Right cardiac atrium (tissue), 5 donors: ENCODE results near the gene CLCNKA. TPM values are rescaled to one million over a fixed set of nuclear protein-coding genes. Genes with fewer than 3 reads are reported as not detected.
"Not testable (repeated sequence)": the region's sequence is repeated elsewhere in the genome, so short reads cannot be mapped to it uniquely, and the experiment has no call there.

ENCODE experiments used
- ATAC-seq, 2 donors: fragments of 200-7000 bp; cut with Tn5 transposase; one replicate each; pipeline versions ENCODE4 v1.8.0 to v1.9.1; 2020; ENCODE audit warnings: moderate library complexity in 2 of 2, mild to moderate bottlenecking in 1 of 2
- DNase-seq, 3 donors: peaks; one replicate each; pipeline ENCODE4 v3.0.0-alpha.2; 2020
- H3K27ac ChIP-seq: one replicate; pipeline ENCODE4 v1.5.1; 2013; ENCODE audit warnings: mild to moderate bottlenecking, low read length, control low read depth, moderate library complexity
- H3K27me3 ChIP-seq: one replicate; pipeline ENCODE4 v1.6.1; 2013; ENCODE audit not compliant: control insufficient read depth, insufficient read depth
- H3K4me1 ChIP-seq: one replicate; pipeline ENCODE4 v1.6.1; 2013; ENCODE audit warnings: low read length; ENCODE audit not compliant: control insufficient read depth, insufficient read depth
- H3K4me3 ChIP-seq: one replicate; pipeline ENCODE4 v1.5.1; 2013; ENCODE audit warnings: low read length, control low read depth
- H3K9me3 ChIP-seq: one replicate; pipeline ENCODE4 v1.6.1; 2013; ENCODE audit warnings: low read length; ENCODE audit not compliant: control insufficient read depth
- WGBS: extraction: QIAGEN DNeasy Blood & Tissue Kit; methylation state at CpG from one replicate; pipeline ENCODE4 v1.1.7; 2013; 5-methylcytosine and 5-hydroxymethylcytosine counted together
- intact Hi-C, 4 donors: fragments of 100-400 bp; cut with DNase I; formaldehyde crosslinking; loops; one replicate each; pipeline versions ENCODE4 v1.11.0 to v1.14.0; 2022 to 2023
- polyA plus RNA-seq: library from polyadenylated mRNA; stranded (reverse); fragments of 200-250 nt; gene quantifications from one replicate; pipeline ENCODE4 v1.2.3, GENCODE V29; 2013
- total RNA-seq, 4 donors: library from RNA; stranded (reverse); fragmentation: NEBNext Ultra II Directional; extraction: Animal tissue kit (Norgen Biotek cat#: 25700); gene quantifications; one replicate each; pipeline ENCODE4 v1.2.1, GENCODE V29; 2021
- donor health status: healthy with polysubstance abuse.
- donor health status: DM: no; HTN: yes; CAD: no.
- donor health status: DM: no; HTN: no; CAD: no.
- donor health status: DM: no; HTN: yes; CAD: no; lungs with severe emphysema.
- donor health status: DM: yes; HTN: yes; CAD: no.

Gene CLCNKA
- total and polyA plus RNA-seq, 5 donors = 0.31 to 0.93 (median 0.52) TPM

DNA sequence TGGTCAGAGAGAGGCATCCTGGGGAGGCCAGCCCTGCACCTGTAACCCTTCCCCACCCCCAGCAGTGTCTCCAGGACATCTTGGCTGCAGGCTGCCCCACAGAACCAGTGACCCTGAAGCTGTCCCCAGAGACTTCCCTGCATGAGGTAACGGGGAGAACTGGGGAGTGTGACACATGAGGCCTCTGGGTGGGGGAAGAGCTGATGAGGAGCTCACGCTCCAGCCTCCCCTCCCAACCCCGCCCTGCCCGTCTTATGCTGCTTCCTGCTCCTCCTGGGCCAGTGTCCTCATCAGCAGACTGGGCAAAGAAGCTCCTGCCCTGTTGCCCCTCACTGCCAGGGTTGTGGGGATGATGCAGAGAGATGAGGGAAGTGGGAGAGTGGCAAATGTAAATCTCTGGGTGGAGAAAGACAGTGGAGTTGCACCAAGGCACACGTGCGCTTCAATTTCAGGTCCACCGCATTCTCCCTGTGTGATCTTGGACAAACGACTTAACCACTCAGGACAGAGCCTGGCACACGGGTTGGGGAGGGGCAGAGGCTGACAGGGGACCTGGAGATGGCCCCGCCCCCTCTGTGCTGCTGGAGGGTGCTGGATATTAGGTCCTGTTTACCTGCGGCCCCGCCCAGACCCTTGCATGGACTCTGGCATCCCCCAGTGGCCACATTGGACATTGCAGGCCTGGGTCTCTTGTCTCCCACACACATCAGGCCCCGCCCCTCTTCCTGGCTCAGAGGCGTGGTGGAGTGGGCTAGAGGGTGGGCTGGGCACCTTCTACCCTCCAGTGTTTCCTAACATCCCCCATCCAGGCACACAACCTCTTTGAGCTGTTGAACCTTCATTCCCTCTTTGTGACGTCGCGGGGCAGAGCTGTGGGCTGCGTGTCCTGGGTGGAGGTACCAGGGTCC is 34.0 kb downstream of the CLCNKA start:
- 32% methylated on average over 18 of the region's 18 CpGs for WGBS
- H3K27me3 ChIP-seq = no peaks in the 10 kb centered on the region
- H3K27ac ChIP-seq = no peak overlapping the region
- ATAC-seq = peak; percentile 62 to 78
- peak; percentile 84 to 94 (median 91) for DNase-seq
- no peaks in the 10 kb centered on the region for H3K4me1 ChIP-seq
- H3K9me3 ChIP-seq = no peaks in the 10 kb centered on the region
- no peak overlapping the region for H3K4me3 ChIP-seq
- intact Hi-C loops = loop anchor here in 3 of 4 donors (2.0 to 5.0 kb wide), 2 partner anchors 47 to 49 kb away; no protein-coding TSS in a partner anchor

DNA sequence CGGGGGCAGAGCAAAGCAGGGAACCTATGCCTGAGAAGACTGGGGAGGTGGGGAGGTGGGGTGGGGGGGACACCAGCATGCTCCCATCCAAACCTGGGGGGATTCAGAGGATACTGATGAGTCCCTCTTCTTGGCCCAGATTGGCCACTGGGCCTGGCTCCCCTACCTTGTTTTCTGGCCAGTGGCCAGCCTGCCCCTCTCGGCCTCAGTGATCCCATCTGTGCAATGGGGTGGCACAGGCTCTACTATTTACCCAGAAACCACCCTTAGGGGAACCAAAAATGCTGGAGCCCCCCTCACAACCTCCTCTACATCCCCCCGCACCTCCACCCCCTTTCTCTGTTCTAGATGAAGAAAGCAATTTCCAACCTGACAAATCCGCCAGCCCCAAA is 34.7 kb downstream of the CLCNKA start:
- not testable (repeated sequence) for H3K27me3 ChIP-seq, H3K27ac ChIP-seq, H3K9me3 ChIP-seq, H3K4me1 ChIP-seq, H3K4me3 ChIP-seq, DNase-seq, ATAC-seq
- intact Hi-C loops = loop anchor here in 2 of 4 donors (5.0 kb wide), 1 partner anchor 49 kb away; no protein-coding TSS in a partner anchor
- 50% methylated on average over 4 of the region's 4 CpGs for WGBS

DNA sequence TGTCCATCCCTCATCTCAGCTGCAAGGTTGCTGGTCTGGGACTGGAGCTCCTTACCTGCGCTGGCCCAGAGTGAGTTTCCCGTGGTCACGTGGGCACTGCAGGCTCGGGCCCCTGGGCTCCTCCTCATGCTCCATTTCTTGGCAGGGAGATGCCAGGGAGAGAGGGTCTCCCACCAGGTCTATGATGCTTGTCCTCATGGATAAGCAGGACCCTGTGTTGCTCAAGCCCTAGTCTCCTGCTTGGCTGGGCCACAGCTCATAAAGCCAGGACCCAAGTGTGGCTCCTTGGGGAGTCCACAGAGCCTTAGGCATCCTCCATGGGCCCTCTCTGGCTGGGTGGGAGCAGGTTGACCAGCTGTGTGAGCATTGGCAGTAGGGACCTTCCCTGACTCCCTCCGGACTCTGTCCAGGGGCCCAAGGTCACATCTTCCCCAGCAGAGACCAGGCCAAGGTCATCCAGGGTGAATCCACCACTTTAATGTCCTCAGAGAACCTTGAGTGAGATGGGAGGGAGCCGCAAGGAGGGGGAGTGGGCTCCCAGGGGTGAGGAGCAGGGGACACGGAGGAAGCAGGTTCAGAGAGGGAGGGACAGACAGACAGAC is 35.6 kb downstream of the CLCNKA start:
- 79% methylated on average over 7 of the region's 7 CpGs for WGBS
- not testable (repeated sequence) for DNase-seq, H3K9me3 ChIP-seq, H3K4me3 ChIP-seq, H3K27ac ChIP-seq, H3K4me1 ChIP-seq, ATAC-seq, H3K27me3 ChIP-seq
- intact Hi-C loops = loop anchor here in 2 of 4 donors (5.0 kb wide), 1 partner anchor 50 kb away; no protein-coding TSS in a partner anchor

- not testable (repeated sequence) for H3K4me1 ChIP-seq, H3K4me3 ChIP-seq, H3K27me3 ChIP-seq, H3K27ac ChIP-seq, DNase-seq, H3K9me3 ChIP-seq
- WGBS = 70% methylated on average over 15 of the region's 20 CpGs
- intact Hi-C loops = loop anchor here in 2 of 4 donors (5.0 kb wide), 1 partner anchor 51 kb away; no protein-coding TSS in a partner anchor
- ATAC-seq = peak in 1 of 2 donors; percentile 4
These were observed 36.7 kb downstream of the CLCNKA start for GRCh38 chr1:16058394-16059120.

DNA sequence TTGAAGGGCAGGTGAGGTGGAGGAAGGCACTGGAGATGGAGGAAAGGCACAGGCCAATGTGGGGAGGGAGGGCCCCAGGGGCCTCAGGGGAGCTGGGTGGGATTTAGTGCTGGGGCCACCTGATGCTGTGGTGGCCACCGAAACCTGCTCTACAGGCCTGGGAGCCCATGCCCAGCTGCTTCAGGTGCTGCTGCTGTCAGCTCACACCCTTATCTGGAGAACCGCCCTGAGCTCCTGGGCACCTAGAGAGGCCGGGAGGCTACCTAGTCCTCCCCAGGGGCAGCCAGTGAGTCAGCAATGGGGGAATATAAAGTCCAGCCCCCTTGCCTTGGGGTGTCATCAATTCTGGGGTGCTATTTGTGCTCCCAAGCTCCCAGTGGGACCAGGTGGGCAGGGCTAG is 39.4 kb downstream of the CLCNKA start:
- DNase-seq = no peak
- WGBS = 92% methylated on average over 3 of the region's 3 CpGs
- Histone ChIP-seq H3K27me3 (no peaks in the 10 kb centered on the region), H3K4me3 (no peak overlapping the region), H3K4me1 (peaks cover 4% of the 10 kb centered on the region), H3K9me3 (no peaks in the 10 kb centered on the region), H3K27ac (no peak overlapping the region)
- intact Hi-C loops = no loop called here
- ATAC-seq = no peak

GRCh38 chr1:16061989-16062686 is 40.3 kb downstream of the CLCNKA start:
- ATAC-seq, intact Hi-C loops, H3K27ac ChIP-seq, H3K27me3 ChIP-seq, DNase-seq, H3K4me1 ChIP-seq, H3K4me3 ChIP-seq, H3K9me3 ChIP-seq: not testable (repeated sequence)
- WGBS = 78% methylated on average over 18 of the region's 18 CpGs

DNA sequence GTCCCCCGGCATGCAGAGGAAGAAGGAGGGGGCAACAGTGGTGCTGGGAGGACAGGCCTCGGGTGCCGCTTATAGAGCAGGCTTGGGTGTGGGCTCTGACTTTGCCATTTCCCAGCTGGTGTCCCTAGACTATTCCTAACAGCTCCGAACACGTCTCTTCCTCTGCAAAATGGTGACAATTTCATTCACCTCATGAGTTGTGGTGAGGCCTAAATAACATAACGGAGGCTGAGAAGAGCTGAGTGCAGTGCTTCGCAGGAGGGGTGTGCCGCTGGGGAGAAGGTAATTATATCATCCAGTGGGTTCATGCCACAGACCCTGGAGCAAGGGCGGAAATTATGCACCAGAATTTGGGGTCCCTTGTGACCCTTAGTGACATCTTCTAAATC is 40.8 kb downstream of the CLCNKA start:
- H3K27me3 ChIP-seq, H3K27ac ChIP-seq, intact Hi-C loops, DNase-seq, ATAC-seq, H3K4me3 ChIP-seq, H3K4me1 ChIP-seq, H3K9me3 ChIP-seq: not testable (repeated sequence)
- WGBS = 87% methylated on average over 9 of the region's 9 CpGs

DNA sequence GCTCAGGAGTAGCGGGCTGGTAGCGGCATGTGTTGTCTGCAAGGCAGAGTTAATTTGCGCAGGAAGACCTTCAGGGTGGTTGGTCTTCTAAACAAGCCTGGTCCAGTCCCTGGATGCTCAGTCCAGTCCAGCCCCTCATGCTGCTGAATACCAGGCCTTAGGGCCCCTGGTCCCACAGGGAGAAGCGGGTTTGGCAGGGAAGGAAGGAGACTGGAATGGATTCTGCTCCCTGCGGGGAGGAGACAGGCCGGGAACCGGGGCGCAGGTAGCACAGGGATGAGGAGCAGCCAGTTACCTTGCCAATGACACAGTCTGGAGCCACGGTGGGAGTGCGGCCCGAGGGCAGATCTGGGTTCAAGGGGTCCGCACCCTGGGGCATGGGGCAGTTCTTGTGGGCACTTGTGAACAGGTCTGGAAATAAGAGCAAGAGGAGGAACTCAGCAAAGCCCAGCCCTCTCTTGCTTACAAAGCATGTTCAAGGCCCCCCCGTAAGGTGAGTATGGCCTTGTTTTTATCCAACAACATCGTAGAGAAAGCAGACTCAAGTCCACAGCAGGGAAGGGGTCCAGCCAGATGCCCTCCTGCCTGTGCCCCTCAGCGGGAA is 41.5 kb downstream of the CLCNKA start:
- H3K9me3 ChIP-seq = no peaks in the 10 kb centered on the region
- no peak for ATAC-seq
- DNase-seq = no peak
- H3K4me1 ChIP-seq = peaks cover 10% of the 10 kb centered on the region
- no peak overlapping the region for H3K27ac ChIP-seq
- H3K4me3 ChIP-seq = no peak overlapping the region
- intact Hi-C loops = no loop called here
- H3K27me3 ChIP-seq = no peaks in the 10 kb centered on the region
- 93% methylated on average over 15 of the region's 15 CpGs for WGBS

DNA sequence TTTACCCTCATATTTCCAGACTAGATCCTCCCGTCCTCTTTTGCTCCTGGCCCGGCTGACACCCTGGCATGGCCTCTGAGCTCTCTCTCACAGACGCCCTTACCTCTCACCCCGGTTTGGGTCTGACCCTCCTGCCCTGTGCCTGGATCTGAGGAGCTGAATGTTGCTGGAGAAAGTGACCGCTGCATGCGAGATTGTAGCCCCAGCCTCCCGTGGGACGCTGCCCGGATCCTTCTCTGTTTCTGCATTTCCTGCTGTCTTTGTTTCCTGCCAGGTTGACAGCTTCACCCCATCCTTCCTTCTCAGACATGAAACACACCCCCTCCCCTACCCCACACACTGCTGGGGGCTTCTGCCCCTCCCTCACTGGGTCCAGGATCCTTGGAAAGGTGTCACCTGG is 42.1 kb downstream of the CLCNKA start:
- intact Hi-C loops = no loop called here
- 47% methylated on average over 9 of the region's 9 CpGs for WGBS
- Histone ChIP-seq H3K9me3 (no peaks in the 10 kb centered on the region), H3K27me3 (no peaks in the 10 kb centered on the region), H3K4me1 (peaks cover 10% of the 10 kb centered on the region), H3K27ac (no peak overlapping the region), H3K4me3 (no peak overlapping the region)
- no peak for ATAC-seq
- no peak for DNase-seq

GRCh38 chr1:16064536-16065268 is 42.9 kb downstream of the CLCNKA start:
- intact Hi-C loops = no loop called here
- peaks cover 10% of the 10 kb centered on the region for H3K4me1 ChIP-seq
- H3K27me3 ChIP-seq = no peaks in the 10 kb centered on the region
- 30% methylated on average over 13 of the region's 13 CpGs for WGBS
- DNase-seq (no peak), ATAC-seq (no peak)
- H3K9me3 ChIP-seq = no peaks in the 10 kb centered on the region
- no peak overlapping the region for H3K4me3 ChIP-seq
- no peak overlapping the region for H3K27ac ChIP-seq
